MG63 (cell line): ENCODE results near the gene GAD2. TPM values are rescaled to one million over a fixed set of nuclear protein-coding genes. Genes with fewer than 3 reads are reported as not detected.
"Not testable (repeated sequence)": the region's sequence is repeated elsewhere in the genome, so short reads cannot be mapped to it uniquely, and the experiment has no call there.

Experiments
- DNase-seq: peaks from one replicate; pipeline ENCODE4 v3.0.0-alpha.2; 2020
- H3K27me3 ChIP-seq: fragments of 250-450 bp; sonication (Bioruptor Pico); 2 replicates; pipeline ENCODE4 v1.5.1; 2020; ENCODE audit warnings: mild to moderate bottlenecking, moderate library complexity
- H3K36me3 ChIP-seq: fragments of 250-450 bp; sonication (Bioruptor Pico); 2 replicates; pipeline ENCODE4 v1.5.1; 2020; ENCODE audit warnings: mild to moderate bottlenecking, moderate library complexity
- H3K4me3 ChIP-seq: fragments of 250-450 bp; sonication (Bioruptor Pico); 2 replicates; pipeline ENCODE4 v1.5.1; 2020; ENCODE audit warnings: mild to moderate bottlenecking, moderate library complexity
- H3K9me3 ChIP-seq: fragments of 250-450 bp; sonication (Bioruptor Pico); 2 replicates; pipeline ENCODE4 v1.5.1; 2020; ENCODE audit warnings: mild to moderate bottlenecking, moderate library complexity
- total RNA-seq: library from RNA; depleted of rRNA; stranded (reverse); fragments of >200 nt; shearing (Covaris generic); gene quantifications from 2 replicates; pipeline ENCODE4 v1.2.3, GENCODE V29; 2014; ENCODE audit warnings: low replicate concordance; rRNA removed

Gene GAD2
- total RNA-seq, 1 experiment from 2014 or later = not detected

DNA sequence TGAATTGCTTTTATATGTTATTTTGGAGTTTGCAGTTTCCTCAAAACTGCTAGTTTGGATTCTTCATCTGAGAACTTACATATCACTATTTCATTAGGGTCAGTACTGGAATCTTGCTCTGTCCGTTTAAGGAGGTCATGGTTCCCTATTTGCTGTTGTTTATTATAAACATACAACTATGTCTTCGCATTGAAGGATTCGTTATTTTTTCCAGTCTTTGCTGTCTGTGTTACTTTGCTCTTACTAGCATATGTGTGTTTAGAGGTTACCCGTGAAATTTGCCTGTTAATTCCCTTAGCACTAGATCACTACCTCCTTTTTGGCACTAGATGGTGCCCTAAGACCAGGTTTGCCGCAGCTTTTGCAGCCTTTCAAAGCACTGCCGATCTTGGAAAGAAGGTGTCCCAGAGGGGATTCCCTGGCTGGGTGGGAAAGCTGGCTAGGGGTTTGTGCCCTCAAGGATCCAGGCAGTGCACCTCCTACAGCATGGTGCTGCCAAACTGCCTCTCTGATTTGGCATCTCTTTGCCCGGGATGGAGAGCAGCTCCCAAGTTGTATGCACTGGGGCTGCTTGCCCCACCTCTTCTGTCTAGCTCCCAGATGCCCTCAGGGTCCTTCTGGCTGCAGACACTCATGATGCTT, 118.5 kb downstream of the GAD2 start:
- H3K4me3 ChIP-seq = no peak overlapping the region
- H3K36me3 ChIP-seq = no peaks in the 10 kb centered on the region
- H3K9me3 ChIP-seq = peaks cover 2% of the 10 kb centered on the region; the same call in 1 of the 2 replicates
- DNase-seq = peak; percentile 25
- no peaks in the 10 kb centered on the region for H3K27me3 ChIP-seq

DNA sequence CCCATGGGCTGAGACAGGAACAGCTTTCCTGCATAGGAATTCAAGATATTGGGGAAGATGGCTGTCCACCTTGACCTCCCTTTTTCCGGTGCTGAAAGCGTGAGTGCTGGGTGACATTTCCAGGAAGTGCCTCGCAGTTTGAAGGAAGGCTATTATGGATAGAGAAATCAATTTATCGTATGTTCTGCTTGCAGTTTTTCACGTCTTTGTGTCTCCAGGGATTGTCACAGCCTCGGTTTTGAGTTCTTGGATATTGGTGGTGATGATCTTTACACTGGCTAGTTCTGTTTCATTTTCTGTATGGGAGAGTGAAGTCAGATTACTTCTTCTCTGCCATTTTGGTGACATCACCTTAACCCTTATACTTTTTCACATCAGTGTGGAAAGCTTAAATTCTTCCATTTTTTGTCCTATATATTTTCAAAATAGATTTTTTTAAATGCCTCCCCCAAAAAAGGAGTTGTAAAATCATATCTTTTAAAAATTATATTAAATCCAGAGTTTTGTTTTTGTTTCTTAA, 119.1 kb downstream of the GAD2 start:
- Histone ChIP-seq H3K36me3 (no peaks in the 10 kb centered on the region), H3K9me3 (peaks cover 2% of the 10 kb centered on the region; the same call in 1 of the 2 replicates), H3K27me3 (no peaks in the 10 kb centered on the region), H3K4me3 (no peak overlapping the region)
- no peak for DNase-seq

DNA sequence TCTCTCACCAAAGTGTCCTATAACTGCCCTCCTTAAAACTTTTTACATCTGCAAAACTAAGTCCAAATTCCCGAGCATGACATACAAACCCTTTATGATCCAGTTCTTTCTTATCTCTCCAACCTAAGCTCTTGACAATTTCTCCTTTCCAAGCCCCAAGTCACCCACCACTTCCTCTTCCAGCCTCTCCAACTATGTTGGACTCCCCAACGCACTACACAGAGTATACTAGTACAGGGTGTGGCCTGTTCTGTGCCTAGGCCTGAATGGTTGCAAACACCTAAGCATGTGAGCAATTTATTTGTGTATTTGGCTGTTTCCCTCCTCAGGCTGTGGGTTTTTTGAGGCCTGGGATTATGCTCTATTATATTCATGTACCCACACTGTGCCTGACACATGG, 120.4 kb downstream of the GAD2 start:
- H3K27me3 ChIP-seq = no peaks in the 10 kb centered on the region
- H3K4me3 ChIP-seq = no peak overlapping the region
- H3K9me3 ChIP-seq = peaks cover 2% of the 10 kb centered on the region; the same call in 1 of the 2 replicates
- no peak for DNase-seq
- no peaks in the 10 kb centered on the region for H3K36me3 ChIP-seq

DNA sequence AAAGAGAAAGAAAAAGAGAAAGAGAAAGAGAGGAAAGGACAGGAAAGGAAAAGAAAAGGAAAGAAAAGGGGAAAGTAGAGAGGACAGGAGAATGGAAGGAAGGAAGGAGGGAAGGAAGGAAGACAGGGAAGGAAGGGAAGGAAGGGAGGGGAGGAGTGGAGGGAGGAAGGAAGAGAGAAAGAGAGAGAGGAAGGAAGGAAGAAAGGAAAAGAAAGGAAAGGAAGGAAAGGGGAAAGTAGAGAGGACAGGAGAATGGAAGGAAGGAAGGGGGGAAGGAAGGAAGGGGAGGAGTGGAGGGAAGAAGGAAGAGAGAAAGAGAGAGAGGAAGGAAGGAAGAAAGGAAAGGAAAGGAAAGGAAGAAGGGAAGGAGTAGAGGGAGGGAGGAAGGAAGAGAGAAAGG, 125.1 kb downstream of the GAD2 start:
- no peak for DNase-seq
- Histone ChIP-seq H3K36me3 (no peaks in the 10 kb centered on the region), H3K9me3 (no peaks in the 10 kb centered on the region), H3K4me3 (no peak overlapping the region), H3K27me3 (no peaks in the 10 kb centered on the region)

DNA sequence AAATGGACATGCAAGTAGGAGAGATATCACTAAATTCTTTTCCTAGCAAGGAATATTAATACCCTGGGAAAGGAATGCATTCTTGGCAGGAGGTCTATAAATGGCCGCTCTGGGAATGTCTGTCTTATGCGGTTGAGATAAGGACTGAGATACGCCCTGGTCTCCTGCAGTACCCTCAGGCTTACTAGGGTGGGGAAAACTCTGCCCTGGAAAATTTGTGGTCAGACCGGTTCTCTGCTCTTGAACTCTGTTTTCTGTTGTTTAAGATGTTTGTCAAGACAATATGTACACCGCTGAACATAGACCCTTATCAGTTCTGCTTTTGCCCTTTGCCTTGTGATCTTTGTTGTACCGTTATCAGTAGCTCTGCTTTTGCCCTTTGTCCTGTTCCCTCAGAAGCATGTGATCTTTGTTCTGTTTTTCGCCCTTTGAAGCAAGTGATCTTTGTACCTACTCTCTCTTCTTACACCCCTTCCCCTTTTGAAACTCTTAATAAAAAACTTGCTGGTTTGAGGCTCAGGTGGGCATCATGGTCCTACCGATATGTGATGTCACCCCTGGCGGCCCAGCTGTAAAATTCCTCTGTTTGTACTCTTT, 132.3 kb downstream of the GAD2 start:
- not testable (repeated sequence) for DNase-seq, H3K4me3 ChIP-seq, H3K36me3 ChIP-seq, H3K27me3 ChIP-seq, H3K9me3 ChIP-seq

Other genes starting within 250 kb of the GAD2 start
- not detected in 2 replicates for gene APBB1IP, start 221.6 kb downstream of the GAD2 start, total RNA-seq